ENCODE data around the gene IKZF2. TPM values are rescaled to one million over a fixed set of nuclear protein-coding genes. Genes with fewer than 3 reads are reported as not detected.

The IKZF2 gene
- total and polyA plus RNA-seq, 2 of the 4 experiments (the other 2 are of a cell fraction), result 2.1 to 25.5 TPM

DNA sequence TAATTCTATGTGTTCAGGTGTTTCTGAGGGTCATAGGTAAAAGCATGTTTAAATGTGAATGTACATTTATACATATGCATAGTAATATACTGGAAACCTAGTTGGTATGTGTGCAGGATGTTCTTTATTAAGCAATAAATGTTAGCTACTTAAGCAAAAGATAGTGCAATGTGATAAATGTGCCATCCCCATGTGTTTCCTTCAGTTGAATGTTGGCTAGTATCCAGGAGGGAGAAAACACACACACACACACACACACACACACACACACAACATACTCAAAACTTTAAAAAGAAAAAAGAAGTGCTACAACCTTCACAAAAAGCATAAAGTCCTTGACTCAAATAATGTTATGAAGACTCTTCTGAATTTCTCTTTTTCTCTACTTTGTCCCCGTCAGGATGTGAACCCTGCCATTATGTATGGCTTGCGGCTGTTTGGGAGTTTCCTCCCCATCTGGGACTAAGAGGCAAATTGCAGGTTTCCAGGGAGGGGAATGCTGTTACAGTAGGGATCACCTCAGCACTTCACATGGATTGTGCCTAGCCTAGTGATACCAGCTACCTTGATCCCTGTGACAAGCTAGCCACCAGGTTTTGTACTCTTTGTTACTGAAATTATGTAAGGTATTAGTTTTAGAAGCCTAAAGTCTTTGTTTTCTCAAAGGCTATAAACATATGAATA lies 82.6 kb downstream of the IKZF2 start:
- Histone ChIP-seq H2BK15ac (ENCODE audit: low read depth, low read length) (peak overlapping the region; percentile 25; the same call in 1 of the 3 replicates), H2AK9ac (replicated peaks; ENCODE audit: low read depth, low read length, poor library complexity) (no peak overlapping the region), H3K18ac (ENCODE audit: low read depth, low read length) (no peak overlapping the region; the same call in 1 of the 2 replicates), H3K9me3 (ENCODE audit: control insufficient read depth, insufficient read depth, low read length) (no peaks in the 10 kb centered on the region), H4K91ac (ENCODE audit: insufficient read depth, low read depth, low read length) (peak overlapping the region; percentile 39; the same call in 1 of the 2 replicates), H2AFZ (replicated peaks; ENCODE audit: low read length, poor library complexity) (no peak overlapping the region), H3K4me1 (ENCODE audit: control insufficient read depth, insufficient read depth, low read length) (peaks cover 3% of the 10 kb centered on the region; the same call in 1 of the 2 replicates), H3K27me3 (ENCODE audit: control insufficient read depth, insufficient read depth, low read length) (no peaks in the 10 kb centered on the region), H3K36me3 (ENCODE audit: control insufficient read depth, insufficient read depth, low read length) (no peaks in the 10 kb centered on the region), H2BK120ac (ENCODE audit: low read depth, low read length) (peak overlapping the region; percentile 38), H3K56ac (ENCODE audit: extremely low read depth, insufficient read depth, low read length) (no peak overlapping the region), H4K8ac (ENCODE audit: low read depth in 2 of 2, low read length in 2 of 2) (0 out of 4 replicates have a peak overlapping the region, but pooled peaks of 1 of the 2 experiments have one; percentile 23), H4K5ac (ENCODE audit: low read depth, low read length) (peak overlapping the region; percentile 8; the same call in 1 of the 2 replicates), H3K27ac (ENCODE audit: insufficient read depth, low read length) (no peak overlapping the region), H4K20me1 (ENCODE audit: insufficient read depth, low read length) (no peaks in the 10 kb centered on the region), H3K9ac (ENCODE audit: low read depth, low read length) (no peak overlapping the region), H3K4me3 (ENCODE audit: insufficient read depth, low read depth, low read length) (no peak overlapping the region), H3K4me2 (ENCODE audit: low read depth, low read length) (no peak overlapping the region), H2BK5ac (ENCODE audit: low read depth, low read length, poor library complexity, severe bottlenecking) (peak overlapping the region; percentile 46), H3K79me1 (ENCODE audit: low read depth in 1 of 2, low read length in 2 of 2) (0 out of 4 replicates have a peak, but pooled peaks cover 0 to under 1% of the 10 kb centered on the region in 2 experiments), H2AK5ac (ENCODE audit: low read depth, low read length) (peak overlapping the region; percentile 36), H3K4ac (ENCODE audit: low read depth, low read length) (no peak overlapping the region; the same call in 1 of the 2 replicates), H3K14ac (replicated peaks; ENCODE audit: low read depth, low read length) (peak overlapping the region; percentile 28; the same call in 1 of the 2 replicates), H2BK20ac (ENCODE audit: low read depth, low read length) (peak overlapping the region; percentile 53; the same call in 1 of the 2 replicates), H3K23ac (ENCODE audit: low read depth, low read length) (no peak overlapping the region), H3K9me1 (ENCODE audit: insufficient read depth, low read length) (no peaks in the 10 kb centered on the region; the same call in 1 of the 2 replicates)
- dilution Hi-C loops (cut with HindIII; ENCODE audit: low sequenced_read_pairs, unreplicated experiment), result no loop called here
- ATAC-seq (ENCODE audit: low read depth), result no peak
- in situ Hi-C loops (cut with MboI; ENCODE audit: low sequenced_read_pairs), result no loop called here
- no TSS peak for BruUV-seq (replicated peaks)
- no peak for DNase-seq
- no CpG with 5 or more reads among the region's 2 CpGs for WGBS, 2 experiments (ENCODE audit: extremely low coverage in 2 of 2, insufficient read length in 1 of 2)
- ChIA-PET POLR2A (ENCODE audit: unreplicated experiment) (no interaction called here), CTCF (no interaction called here)
- intact Hi-C loops (cut with micrococcal nuclease), result no loop called here
- TF ChIP-seq CHD1 (IDR thresholded peaks at IDR 0.05; ENCODE audit: low read depth, low read length) (no peak), MAFK (IDR thresholded peaks at IDR 0.05; ENCODE audit: low read depth, low read length) (no peak), NFE2L2 (IDR thresholded peaks at IDR 0.05; ENCODE audit: low read depth, low read length) (no peak), RAD21 (IDR thresholded peaks at IDR 0.05; ENCODE audit: low read length) (no peak), RCOR1 (IDR thresholded peaks at IDR 0.05; ENCODE audit: insufficient replicate concordance, low read length) (no peak), BHLHE40 (IDR thresholded peaks at IDR 0.05; ENCODE audit: low read depth, low read length) (no peak), RFX5 (IDR thresholded peaks at IDR 0.05; ENCODE audit: low read depth, low read length) (no peak), MXI1 (IDR thresholded peaks at IDR 0.05; ENCODE audit: borderline replicate concordance, low read depth, low read length) (no peak), SMC3 (IDR thresholded peaks at IDR 0.05; ENCODE audit: low read depth, low read length) (no peak), FOS (IDR thresholded peaks at IDR 0.05; ENCODE audit: low read depth, low read length) (no peak), CEBPB (IDR thresholded peaks at IDR 0.05; ENCODE audit: low read depth, low read length) (no peak)
- TF ChIP-seq, protein P1, sequence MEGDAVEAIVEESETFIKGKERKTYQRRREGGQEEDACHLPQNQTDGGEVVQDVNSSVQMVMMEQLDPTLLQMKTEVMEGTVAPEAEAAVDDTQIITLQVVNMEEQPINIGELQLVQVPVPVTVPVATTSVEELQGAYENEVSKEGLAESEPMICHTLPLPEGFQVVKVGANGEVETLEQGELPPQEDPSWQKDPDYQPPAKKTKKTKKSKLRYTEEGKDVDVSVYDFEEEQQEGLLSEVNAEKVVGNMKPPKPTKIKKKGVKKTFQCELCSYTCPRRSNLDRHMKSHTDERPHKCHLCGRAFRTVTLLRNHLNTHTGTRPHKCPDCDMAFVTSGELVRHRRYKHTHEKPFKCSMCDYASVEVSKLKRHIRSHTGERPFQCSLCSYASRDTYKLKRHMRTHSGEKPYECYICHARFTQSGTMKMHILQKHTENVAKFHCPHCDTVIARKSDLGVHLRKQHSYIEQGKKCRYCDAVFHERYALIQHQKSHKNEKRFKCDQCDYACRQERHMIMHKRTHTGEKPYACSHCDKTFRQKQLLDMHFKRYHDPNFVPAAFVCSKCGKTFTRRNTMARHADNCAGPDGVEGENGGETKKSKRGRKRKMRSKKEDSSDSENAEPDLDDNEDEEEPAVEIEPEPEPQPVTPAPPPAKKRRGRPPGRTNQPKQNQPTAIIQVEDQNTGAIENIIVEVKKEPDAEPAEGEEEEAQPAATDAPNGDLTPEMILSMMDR (conservative IDR thresholded peaks at IDR 0.05; ENCODE audit: low read depth, low read length), result no peak
- TF ChIP-seq, protein P2, sequence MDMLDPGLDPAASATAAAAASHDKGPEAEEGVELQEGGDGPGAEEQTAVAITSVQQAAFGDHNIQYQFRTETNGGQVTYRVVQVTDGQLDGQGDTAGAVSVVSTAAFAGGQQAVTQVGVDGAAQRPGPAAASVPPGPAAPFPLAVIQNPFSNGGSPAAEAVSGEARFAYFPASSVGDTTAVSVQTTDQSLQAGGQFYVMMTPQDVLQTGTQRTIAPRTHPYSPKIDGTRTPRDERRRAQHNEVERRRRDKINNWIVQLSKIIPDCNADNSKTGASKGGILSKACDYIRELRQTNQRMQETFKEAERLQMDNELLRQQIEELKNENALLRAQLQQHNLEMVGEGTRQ (IDR thresholded peaks at IDR 0.05; ENCODE audit: low read depth, low read length), result no peak
- TF ChIP-seq, protein P3, sequence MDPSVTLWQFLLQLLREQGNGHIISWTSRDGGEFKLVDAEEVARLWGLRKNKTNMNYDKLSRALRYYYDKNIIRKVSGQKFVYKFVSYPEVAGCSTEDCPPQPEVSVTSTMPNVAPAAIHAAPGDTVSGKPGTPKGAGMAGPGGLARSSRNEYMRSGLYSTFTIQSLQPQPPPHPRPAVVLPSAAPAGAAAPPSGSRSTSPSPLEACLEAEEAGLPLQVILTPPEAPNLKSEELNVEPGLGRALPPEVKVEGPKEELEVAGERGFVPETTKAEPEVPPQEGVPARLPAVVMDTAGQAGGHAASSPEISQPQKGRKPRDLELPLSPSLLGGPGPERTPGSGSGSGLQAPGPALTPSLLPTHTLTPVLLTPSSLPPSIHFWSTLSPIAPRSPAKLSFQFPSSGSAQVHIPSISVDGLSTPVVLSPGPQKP (IDR thresholded peaks at IDR 0.05; ENCODE audit: borderline replicate concordance, low read depth, low read length), result no peak

All from IMR-90 (cell line).